Activated CD4-positive, alpha-beta T cell treated with anti-CD3 and anti-CD28 coated beads, Interleukin-2, Interleukin-6, amounts not matched to agents 100 ng/mL and 50 ng/mL, durations not matched to agents 16 hours and 8 hours (primary cell): ENCODE data around the gene P2RX5.

Experiments used
- DNase-seq: peaks from one replicate; pipeline ENCODE4 v3.0.0-alpha.2; 2020

Gene P2RX5

DNA sequence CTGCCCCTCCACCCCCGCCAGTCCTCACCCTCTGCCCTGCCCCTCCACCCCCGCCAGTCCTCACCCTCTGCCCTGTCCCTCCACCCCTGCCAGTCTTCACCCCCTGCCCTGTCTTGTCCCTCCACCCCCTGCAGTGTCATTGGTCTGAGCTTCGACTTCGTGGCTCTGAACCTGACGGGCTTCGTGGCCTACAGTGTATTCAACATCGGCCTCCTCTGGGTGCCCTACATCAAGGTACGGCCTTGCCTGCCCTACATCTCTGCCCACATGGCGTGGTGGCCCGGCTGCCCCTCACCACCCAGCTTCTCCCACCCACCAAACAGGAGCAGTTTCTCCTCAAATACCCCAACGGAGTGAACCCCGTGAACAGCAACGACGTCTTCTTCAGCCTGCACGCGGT, 39.6 kb downstream of the P2RX5 start:
- DNase-seq = no peak

DNA sequence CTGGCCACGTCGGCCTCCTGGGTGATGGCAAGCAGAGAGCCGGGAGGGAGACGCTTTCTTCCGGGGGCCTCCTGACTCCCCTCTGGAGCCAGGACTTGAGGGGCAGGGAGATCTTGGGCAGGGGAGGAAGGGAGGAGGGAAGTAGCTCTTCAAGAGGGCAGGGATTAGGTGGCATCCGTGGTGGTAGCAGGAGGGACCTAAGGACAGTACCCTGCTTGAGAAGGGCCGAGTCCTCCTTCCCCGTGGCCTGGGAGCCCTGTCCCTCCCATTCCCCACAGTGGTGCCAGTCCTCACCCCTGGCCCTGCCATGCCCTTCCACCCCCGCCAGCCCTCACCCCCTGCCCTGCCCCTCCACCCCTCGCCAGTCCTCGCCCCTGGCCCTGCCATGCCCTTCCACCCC, 40.2 kb downstream of the P2RX5 start:
- no peak for DNase-seq

DNA sequence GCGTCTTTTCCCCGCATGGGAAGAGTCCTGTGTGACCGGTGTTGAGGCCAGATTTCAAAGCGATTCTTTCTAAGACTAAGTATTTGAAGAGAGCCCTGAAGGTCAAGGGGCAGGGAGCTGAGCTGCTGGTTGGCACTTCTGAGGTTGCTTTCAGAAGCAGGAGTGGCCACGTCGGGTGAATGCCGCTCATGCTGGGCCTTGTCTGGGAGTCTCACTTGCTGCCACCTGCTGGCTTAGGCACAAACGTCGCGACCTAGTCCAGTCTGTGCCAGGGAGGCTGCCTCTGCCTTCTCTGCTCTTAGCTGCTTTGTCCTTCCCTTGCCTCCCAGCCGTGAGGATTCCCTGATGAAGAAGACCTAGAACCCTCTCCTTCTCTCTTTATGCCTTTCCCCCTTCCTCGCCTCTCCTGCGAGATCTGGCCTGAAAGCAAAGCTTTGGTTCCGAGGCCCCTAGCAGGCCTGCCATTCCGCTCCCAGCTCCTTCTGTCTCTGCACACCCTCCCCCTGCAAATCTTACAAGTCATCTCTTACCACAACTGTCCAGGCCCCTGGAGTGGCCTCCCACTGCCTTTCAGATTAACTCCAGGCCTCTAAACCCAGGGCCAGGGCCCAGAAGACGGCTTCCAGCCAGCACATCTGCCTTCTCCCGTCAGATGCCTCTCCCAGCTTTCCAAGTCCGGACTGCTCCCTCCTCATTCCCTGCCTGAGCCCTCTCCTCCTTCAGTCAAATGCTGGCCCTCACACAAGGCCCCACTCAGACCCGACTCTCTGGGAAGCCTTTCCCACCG, 48.0 kb downstream of the P2RX5 start:
- peak; percentile 67 for DNase-seq

DNA sequence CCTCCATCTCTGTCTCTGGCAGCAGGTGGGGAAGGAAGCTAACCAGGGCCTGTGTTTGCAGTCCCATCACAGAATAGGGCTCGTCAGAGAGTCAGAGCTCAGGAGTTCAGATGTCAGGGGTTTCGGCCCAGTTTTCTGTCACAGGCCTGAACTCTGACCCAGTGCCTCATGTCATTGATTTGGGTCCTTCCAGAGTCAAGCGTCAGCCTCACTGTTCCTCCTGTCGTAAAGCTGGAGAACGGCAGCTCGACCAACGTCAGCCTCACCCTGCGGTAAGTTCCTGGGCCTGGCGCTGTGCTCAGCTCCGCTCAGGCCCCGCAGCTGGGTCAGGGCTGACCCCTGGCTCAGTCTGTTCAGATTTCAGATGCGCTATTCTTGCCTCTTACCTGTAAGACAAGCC, 48.7 kb downstream of the P2RX5 start:
- no peak for DNase-seq

DNA sequence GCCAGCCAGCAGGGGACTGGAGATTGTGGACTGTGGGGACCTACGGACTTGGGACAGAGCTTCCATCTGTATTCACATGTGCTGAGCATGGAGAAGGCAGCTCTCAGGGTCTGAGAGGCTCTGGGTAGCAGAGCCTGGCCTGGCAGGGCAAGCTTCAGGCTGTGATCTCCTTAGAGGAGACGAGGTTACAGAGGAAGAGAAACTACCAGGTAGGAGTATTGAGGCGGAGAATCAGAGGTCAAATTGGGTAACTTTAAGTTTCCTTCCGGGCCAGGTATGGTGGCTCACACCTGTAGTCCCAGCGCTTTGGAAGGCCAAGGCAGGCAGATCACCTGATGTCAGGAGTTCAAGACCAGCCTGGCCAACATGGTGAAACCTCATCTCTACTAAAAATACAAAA, 50.6 kb downstream of the P2RX5 start:
- no peak for DNase-seq

DNA sequence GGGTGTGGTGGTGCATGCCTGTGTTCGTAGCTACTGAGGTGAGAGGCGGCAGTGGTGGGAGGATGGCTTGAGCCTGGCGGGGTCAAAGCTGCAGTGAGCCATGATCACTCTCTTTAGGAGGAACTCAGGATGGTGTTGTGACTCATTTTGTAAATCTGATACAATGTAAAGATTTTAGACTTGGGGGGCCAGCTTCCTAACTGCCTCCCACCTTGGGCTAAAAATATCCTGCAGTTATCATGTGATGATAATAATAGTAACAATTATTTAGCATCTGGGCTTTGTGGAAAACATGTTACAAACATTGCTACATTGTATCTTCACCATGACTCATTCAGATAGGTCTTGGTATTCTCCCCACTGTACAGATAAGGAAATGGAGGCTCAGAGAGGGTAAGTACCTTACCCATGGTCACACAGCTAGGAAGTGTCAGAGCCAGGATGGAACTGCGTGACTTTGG, 52.0 kb downstream of the P2RX5 start:
- peak; percentile 64 for DNase-seq

DNA sequence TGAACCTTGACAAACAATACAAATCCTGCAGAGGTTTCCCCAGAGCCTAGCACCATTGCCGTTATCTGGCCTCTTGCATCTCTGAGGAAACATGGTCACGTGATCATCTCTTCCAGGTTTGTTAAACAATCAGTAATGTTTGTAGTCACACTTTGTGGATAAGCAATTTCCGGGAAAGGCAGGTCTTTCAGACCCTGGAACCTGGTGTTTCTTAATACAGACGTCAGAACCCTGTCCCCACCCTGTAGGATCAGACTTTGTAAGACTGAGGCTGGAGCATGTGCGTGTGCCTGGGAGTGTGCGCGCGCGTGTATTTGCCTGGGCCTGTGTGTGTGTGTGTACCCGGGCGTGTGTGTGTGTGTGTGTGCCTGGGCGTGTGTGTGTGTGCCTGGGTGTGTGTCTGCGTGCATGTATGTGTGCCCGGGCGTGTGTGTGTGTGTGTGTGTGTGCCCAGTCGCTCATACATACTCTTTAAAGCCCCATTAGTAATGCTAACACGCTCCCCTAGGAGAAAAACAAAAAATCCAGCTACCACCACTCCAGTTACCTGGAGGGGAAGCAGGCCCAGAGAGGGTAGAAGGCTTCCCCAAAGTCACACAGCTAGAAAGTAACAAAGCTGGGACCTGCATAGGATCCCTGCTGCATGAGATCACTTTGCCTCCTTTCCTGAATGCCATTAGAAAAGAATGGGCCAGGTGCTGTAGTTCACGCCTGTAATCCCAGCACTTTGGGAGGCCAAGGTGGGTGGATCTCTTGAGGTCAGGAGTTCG, 54.1 kb downstream of the P2RX5 start:
- no peak for DNase-seq

DNA sequence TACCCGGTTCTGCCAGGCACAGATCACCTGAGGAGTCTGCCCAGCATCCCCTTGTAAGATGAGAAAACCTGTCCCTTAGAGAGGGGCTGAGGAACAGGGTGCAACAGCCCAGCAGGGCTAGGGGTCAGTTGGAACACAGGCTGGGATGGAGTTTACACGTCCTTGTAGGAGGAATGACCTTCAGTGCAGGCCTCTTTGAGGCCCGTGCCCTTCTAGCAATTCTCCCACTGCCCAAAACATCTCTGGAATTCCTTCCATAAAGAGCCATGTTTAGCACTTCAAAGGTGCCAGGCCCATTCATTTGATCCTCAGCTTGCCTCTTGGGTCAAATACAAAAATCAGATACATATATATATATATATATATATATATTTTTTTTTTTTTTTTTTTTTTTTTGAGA, 54.9 kb downstream of the P2RX5 start:
- DNase-seq = no peak

DNA sequence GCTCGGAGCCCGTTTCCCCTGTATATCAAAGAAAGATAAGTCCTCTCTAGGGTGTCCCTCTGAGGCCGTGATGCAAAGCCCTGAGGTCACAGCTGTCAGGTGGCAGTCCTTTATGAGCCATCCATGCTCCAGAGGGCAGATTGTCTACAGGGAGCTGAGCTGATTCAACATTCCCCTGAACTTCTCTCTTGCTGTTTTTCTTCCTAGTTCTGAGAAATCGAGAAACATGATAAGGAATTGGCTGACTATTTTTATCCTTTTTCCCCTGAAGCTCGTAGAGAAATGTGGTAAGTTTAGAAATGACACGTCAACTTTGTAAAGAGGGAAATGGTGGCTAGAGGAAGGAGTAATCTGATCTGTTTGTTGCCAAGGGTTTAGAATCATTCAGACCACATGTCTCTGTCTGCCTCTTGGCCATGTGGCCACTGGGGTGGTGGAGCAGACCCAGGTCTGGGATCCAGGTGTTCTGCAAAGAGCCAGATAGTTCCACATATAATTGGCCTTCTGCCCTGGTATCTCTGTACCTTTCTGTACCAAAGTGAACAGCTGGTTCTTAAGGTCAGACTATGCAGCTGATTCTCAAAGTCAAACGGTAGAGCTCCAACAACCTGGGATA, 55.9 kb downstream of the P2RX5 start:
- peak; percentile 77 for DNase-seq

DNA sequence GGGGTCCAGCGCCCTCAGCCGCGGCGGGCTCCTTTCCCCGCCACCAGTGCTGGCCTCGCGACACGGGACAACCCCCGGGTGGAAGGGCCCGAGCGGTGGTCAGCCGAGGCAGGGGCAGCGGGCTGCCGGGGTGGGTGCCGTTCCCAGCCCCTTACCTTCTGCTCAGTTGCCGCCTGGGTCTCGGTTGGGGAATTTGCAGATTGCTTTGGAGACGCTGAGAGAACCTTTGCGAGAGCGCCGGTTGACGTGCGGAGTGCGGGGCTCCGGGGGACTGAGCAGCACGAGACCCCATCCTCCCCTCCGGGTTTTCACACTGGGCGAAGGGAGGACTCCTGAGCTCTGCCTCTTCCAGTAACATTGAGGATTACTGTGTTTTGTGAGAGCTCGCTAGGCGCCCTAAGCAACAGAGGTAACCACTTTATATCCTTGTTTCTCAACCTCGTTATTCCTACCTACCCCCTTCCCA, 59.0 kb downstream of the P2RX5 start:
- DNase-seq = no peak

DNA sequence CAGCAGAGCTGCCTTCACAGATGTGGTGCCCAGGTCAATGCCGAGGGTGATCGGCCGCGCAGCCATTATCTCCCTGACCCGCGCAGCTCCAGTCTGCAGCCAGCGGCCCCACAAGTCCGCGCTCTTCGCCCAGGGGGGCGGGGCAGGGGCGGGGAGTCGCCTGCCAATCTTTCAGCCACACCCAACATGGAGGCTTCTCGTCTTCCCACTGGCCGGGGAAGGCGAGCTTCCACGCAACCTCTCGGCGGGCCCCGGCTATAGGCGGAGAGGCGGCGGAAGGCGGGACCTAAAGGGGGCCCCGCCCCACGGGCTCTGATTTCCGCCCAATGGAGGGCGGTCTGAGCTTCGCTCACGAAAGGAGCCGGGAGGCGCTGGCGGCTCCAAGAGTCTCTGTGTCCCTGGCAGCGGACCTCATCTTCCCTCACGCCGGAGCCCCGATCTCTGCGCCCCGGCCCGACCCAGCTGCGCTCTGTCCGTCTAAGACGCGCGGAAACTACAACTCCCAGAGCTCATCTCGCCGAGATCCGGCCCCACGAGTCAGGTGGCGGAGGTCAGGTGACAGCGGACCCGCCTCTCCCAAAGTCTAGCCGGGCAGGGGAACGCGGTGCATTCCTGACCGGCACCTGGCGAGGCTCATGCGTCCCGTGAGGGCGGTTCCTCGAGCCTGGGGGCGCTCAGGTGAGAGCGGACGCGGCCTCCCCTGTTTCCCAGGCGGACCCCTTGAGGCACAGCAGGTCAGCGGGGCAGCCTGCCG, 59.6 kb downstream of the P2RX5 start, which contains the start of the genes CTNS and SHPK:
CTNS (plus strand) TSS at position 607 of the 754 bp plus-strand sequence. CDS start 3,447 bp downstream, outside the sequence.
SHPK (minus strand) TSS at position 97 of the 754 bp plus-strand sequence; CDS start at position 66, 31 bp downstream.
- DNase-seq = peak; percentile 98

DNA sequence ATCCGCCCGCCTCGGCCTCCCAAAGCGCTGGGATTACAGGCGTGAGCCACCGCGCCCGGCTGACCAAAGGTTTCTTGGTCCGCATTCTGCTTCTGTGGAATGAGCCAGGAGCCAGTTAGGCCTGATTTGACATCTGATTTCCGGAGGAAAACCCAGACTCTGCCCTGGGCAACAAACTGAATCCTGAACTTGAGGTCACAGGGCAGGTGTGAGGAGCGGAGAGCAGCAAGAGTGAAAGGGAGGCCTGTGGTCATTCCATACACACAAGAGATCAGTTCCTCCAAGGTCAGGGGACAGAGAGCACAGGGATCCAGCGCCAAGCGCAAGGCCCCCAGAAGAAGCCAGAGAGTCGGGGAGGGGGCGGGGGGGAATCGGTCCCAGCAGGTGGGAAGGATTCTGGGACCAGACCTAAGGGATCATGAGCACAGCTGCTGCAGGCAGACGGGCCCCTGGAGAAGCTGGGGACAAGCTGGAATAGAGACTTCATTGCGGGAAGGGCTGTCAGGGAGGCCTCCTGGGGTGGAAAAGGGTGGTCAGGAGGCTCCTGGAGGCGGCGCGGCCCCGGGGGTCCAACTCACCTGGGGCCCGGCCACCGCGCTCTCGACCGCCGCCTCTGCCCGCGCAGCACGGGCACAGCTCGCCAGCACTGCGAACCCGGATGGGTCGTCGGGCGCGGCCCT, 60.3 kb downstream of the P2RX5 start:
- no peak for DNase-seq

DNA sequence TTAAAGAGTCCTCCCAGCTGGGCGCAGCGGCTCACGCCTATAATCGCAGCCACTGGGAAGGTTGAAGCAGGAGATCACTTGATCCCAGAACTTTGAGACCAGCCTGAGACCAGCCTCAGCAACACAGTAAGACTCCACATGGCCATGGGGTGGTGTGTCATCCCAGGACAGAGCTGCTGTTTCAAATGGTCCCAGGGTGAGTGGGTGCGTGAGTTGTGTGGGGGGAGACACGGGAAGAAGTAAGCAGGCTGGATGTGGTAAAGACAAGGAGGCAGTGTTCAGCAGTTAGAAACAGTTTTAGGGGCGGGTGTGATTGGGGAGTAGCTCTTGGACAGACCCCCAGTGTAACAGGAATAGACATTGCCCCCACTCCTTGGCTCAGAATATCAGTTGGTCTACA, 63.7 kb downstream of the P2RX5 start:
- no peak for DNase-seq

DNA sequence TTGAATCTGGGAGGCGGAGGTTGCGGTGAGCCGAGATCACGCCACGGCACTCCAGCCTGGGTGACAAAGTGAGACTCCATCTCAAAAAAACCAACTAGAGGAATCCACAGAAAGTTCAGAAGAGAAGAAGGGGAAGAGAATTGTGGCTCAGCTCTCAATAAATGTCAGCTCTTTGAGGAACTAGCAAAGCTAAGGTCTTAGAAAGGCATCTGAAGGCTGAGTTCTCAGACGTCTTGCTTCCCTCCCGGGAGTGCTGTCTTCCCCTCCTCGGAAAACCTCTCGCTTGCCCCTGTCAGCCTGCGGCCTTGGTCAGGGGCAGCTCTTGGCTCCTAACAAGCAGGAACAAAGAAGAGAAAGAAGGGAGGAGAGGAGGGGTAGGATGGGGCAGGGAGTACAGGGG, 65.2 kb downstream of the P2RX5 start:
- DNase-seq = no peak

DNA sequence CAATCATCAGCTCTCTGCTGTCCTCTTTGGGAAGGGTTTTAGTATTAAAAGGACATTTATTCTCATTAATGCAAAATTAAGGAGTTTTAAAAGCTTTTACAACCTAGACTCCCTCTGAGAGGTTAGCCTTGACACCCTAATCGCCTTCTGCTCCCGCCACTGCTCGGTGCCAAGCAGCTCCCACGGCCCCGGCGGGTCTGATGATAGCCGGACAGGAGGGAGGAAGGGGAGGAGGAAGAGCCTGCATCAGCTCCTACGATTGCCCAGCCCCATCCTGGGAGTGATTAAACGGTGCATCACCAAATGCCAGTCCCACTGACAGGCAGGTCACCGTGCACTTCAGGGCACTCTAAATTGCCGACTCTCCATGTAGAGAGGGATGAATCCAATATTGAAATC, 68.2 kb downstream of the P2RX5 start:
- no peak for DNase-seq

DNA sequence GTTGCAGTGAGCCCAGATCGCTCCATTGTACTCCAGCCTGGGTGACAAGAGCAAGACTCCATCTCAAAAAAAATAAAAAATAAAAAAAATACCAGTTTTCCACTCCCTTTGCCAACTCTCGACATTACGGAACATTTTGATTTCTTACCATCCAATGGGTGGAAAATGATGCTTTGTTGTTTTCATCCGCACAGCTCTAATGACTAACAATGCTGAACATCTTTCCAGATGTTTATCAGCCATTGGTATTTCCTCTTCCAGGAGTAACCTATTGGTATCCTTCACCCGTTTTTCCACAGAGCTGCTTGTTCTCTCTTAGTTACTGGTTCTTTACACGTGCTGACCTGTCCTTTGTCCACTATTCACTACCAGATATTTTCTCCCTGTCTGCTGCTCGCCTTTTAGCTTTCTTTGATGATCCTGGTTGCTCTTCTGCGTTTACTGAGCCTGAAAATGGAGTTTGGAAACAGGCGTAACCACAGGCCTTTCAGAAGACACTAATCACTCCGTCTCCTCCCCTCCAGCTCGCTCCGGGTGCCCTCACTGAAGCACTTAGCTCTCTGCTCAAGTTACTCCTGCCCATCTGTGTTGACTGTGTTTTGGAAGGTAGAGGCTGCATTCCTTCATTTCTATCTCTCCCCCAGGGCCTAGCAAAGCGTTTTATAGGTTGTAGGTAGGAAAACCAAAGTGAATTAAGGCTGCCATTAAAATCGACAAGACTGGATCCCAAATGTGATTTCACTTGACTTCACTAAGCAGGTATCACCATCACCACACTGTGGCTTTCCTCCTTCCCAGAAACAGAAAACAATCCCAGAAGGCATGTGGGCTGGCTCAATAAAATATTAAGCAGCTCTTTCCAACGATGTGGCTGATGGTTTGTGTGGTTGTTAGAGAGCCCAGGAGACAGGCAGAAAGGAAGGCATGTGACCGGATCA, 68.9 kb downstream of the P2RX5 start:
- no peak for DNase-seq
